Glutamatergic neuron (in vitro differentiated cells): ENCODE results near the gene CFAP74. TPM values are rescaled to one million over a fixed set of nuclear protein-coding genes. Genes with fewer than 3 reads are reported as not detected.

ENCODE experiments used
- DNase-seq: peaks from one replicate; pipeline ENCODE4 v3.0.0; 2022
- H3K27ac Mint-ChIP-seq: one replicate; pipeline ENCODE4 v1.8.0; 2020; ENCODE audit warnings: mild to moderate bottlenecking, mixed read lengths, inconsistent platforms; ENCODE audit not compliant: unreplicated experiment
- H3K27me3 Mint-ChIP-seq: one replicate; pipeline ENCODE4 v1.8.0; 2020; ENCODE audit warnings: mild to moderate bottlenecking, moderate library complexity, mixed read lengths, inconsistent platforms; ENCODE audit not compliant: unreplicated experiment
- H3K36me3 Mint-ChIP-seq: one replicate; pipeline ENCODE4 v1.8.0; 2020; ENCODE audit warnings: mild to moderate bottlenecking, mixed read lengths, inconsistent platforms; ENCODE audit not compliant: unreplicated experiment
- H3K4me1 Mint-ChIP-seq: one replicate; pipeline ENCODE4 v1.8.0; 2020; ENCODE audit warnings: mild to moderate bottlenecking, low read depth, mixed read lengths, inconsistent platforms; ENCODE audit not compliant: unreplicated experiment
- H3K4me3 Mint-ChIP-seq: one replicate; pipeline ENCODE4 v1.8.0; 2020; ENCODE audit warnings: mild to moderate bottlenecking, mixed read lengths, inconsistent platforms; ENCODE audit not compliant: unreplicated experiment
- H3K9me3 Mint-ChIP-seq: one replicate; pipeline ENCODE4 v1.8.0; 2020; ENCODE audit warnings: mild to moderate bottlenecking, moderate library complexity, mixed read lengths, inconsistent platforms; ENCODE audit not compliant: unreplicated experiment
- CTCF ChIP-seq: fragments of 200-600 bp; sonication (generic); IDR thresholded peaks from one replicate; pipeline ENCODE4 v1.5.0; 2021; ENCODE audit not compliant: partially characterized antibody, unreplicated experiment
- total RNA-seq: library from RNA; stranded (reverse); fragmentation: NEBNext Ultra II Directional; extraction: Animal tissue kit (Norgen Biotek cat#: 25700); gene quantifications from one replicate; pipeline ENCODE4 v1.2.1, GENCODE V29; 2021; ENCODE audit not compliant: unreplicated experiment

CFAP74 gene
- total RNA-seq, 1 donor from 2014 or later, result not detected

DNA sequence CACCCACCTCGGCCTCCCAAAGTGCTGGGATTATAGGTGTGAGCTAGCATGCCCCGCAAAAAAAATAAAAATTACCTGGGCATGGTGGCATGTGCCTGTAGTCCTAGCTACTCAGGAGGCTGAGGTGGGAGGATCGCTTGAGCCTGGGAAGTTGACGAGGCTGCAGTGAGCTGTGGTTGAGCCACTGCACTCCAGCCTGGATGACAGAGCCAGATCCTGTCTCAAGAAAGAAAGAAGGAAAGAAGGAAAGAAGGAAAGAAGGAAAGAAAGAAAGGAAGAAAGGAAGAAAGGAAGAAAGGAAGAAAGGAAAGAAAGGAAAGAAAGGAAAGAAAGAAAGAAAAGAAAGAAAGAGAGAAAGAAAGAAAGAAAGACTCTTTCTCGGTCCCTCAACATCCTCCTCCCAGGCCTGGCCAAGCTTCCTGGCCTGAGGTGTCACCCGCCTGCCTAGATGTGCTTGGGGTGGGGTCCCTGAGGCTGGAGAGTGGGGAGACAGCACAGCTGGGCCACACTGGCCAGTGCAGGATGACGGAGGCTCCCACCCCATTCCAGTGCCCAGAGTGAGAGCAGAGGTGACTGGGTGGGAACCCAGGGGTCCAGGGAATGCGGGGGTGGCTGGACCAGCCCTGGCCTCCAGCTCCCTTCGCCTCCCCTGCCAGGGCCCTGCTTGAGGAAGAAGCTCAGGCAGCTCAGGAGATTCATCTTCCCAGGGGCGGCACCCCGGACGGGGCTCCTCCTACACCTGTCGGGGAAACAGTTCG is 102.5 kb downstream of the CFAP74 start:
- Mint-ChIP-seq H3K4me1 (peaks cover under 1% of the 10 kb centered on the region), H3K27ac (no peak overlapping the region), H3K36me3 (no peaks in the 10 kb centered on the region), H3K27me3 (no peaks in the 10 kb centered on the region), H3K4me3 (no peak overlapping the region), H3K9me3 (no peaks in the 10 kb centered on the region)
- TF ChIP-seq CTCF, result no peak
- no peak for DNase-seq

GRCh38 chr1:1899967-1900327 is 103.6 kb downstream of the CFAP74 start:
- Mint-ChIP-seq H3K27ac (no peak overlapping the region), H3K27me3 (peaks cover under 1% of the 10 kb centered on the region), H3K9me3 (no peaks in the 10 kb centered on the region), H3K4me3 (no peak overlapping the region), H3K36me3 (no peaks in the 10 kb centered on the region), H3K4me1 (peaks cover 5% of the 10 kb centered on the region)
- no peak for DNase-seq
- no peak for TF ChIP-seq CTCF

DNA sequence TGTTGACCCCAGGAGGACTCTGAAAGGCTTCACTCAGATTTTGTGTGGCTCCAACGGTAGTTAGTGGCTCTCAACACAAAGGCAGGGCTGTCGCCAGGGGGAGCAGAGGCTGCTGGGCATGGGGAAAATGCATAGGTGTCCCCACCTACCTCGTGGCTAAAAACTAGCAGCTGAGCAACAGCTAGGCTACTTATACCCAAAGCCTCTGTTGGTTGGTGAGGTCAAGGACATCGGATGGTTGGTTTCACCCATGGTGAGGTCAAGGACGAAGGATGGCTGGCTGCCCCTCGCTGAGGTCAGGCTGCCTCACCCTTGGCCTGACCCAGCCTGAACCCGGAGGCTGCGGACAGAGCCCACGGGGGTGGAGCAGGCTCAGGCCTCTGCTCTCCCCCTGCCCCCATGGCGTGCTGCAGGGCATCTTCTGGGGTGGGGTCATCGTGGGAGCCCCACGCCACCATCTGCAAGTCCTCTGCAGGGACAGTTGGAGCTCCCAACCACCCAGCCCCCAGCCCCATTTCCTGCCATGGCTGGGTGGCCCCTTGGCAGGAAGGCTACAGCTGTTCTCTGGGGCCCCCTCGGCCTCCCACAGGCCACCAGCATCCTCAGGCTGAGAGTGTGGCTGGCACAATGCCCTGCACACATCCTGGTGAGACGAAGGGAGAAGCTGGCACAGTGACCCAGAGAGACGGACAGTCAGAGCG is 104.2 kb downstream of the CFAP74 start:
- H3K4me1 Mint-ChIP-seq, result peaks cover 10% of the 10 kb centered on the region
- no peaks in the 10 kb centered on the region for H3K36me3 Mint-ChIP-seq

GRCh38 chr1:1898246-1898933 is 105.2 kb downstream of the CFAP74 start:
- peaks cover 1% of the 10 kb centered on the region for H3K9me3 Mint-ChIP-seq
- H3K4me1 Mint-ChIP-seq, result peaks cover 12% of the 10 kb centered on the region
- peaks cover 5% of the 10 kb centered on the region for H3K27me3 Mint-ChIP-seq
- no peak overlapping the region for H3K4me3 Mint-ChIP-seq
- no peaks in the 10 kb centered on the region for H3K36me3 Mint-ChIP-seq
- DNase-seq, result no peak
- TF ChIP-seq CTCF, result no peak
- no peak overlapping the region for H3K27ac Mint-ChIP-seq

More for the DNA sequence above, 104.2 kb downstream of the CFAP74 start:
- no peak overlapping the region for H3K27ac Mint-ChIP-seq
- no peak for TF ChIP-seq CTCF
- peaks cover 1% of the 10 kb centered on the region for H3K9me3 Mint-ChIP-seq
- DNase-seq, result no peak
- H3K27me3 Mint-ChIP-seq, result peaks cover 5% of the 10 kb centered on the region
- H3K4me3 Mint-ChIP-seq, result no peak overlapping the region
